NCI-H748 treated with DMSO at 0.1 percent for 48 hours (cell line): ENCODE measurements around the gene MLLT10.

Experiments
- DNase-seq: peaks from one replicate; lab custom pipeline; 2025; lab: John Stamatoyannopoulos, UW

MLLT10 gene

DNA sequence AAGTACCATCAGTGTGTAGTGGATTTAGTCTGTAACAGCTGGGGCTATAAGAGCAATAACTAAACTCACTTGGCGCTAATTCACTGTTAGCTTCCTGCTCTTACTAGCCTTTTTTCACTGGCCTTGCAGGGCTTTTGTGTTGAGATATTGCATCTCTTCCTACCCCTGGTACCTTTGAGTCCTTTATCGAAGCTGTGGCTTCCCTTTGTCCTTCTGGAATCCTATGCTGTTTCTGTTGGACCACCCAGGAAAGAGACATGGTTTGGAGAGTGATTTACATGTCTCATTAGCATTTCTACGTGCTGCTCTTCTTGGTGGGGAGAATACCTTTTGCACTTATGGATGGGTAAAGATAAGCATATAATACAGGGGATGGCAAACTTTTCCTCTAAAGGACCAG lies 103.8 kb downstream of the MLLT10 start:
- no peak for DNase-seq

DNA sequence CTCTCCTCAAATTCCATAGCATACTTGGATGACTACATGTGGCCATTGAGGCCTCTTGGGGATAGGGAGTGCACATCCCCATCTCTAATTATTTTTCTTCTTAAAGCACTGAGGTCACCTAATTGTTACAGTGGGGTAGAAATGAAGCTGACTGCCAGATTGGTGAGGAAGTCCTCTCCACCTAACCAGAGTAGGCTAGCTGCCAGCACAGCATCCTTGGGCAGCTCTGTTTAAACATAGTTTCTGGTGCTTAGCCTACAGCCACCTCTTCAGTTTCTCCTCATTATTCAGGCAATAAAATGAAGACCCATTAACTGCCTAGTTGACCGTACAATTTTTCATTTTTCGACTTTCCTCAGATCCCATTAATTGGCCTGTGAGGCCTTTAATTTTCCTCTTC lies 104.6 kb downstream of the MLLT10 start:
- DNase-seq = no peak

- DNase-seq = no peak
Measured at GRCh38 chr10:21648040-21648439, 114.0 kb downstream of the MLLT10 start.

DNA sequence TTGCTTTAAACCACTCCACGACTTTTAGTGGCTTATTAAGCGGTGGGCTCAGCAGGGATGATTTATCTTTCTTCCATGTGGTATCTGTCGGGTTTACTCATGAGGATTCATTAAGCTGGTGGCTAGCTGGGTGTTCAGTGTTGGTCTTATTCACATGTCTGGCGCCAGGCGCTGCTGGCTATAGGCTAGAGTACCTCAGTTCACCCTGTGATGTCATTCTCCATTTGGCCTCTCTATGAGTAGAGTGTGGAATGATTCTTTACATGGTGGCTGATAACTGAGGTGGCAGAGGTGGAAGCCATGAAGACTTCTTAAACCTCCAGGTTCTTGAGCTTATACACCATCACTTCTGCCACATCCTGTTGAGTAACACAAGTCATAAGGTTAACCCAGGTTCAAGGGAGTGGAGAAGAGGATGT lies 115.4 kb downstream of the MLLT10 start:
- DNase-seq = no peak

GRCh38 chr10:21650353-21650752 lies 116.3 kb downstream of the MLLT10 start:
- no peak for DNase-seq

- DNase-seq = no peak
Measured at GRCh38 chr10:21655236-21655635, 121.2 kb downstream of the MLLT10 start.

GRCh38 chr10:21655687-21656086 lies 121.7 kb downstream of the MLLT10 start:
- DNase-seq = no peak

- no peak for DNase-seq
Measured at GRCh38 chr10:21661087-21661486, 127.1 kb downstream of the MLLT10 start.

GRCh38 chr10:21661935-21662334 lies 127.9 kb downstream of the MLLT10 start:
- DNase-seq = no peak

GRCh38 chr10:21662635-21663034 lies 128.6 kb downstream of the MLLT10 start:
- no peak for DNase-seq

DNA sequence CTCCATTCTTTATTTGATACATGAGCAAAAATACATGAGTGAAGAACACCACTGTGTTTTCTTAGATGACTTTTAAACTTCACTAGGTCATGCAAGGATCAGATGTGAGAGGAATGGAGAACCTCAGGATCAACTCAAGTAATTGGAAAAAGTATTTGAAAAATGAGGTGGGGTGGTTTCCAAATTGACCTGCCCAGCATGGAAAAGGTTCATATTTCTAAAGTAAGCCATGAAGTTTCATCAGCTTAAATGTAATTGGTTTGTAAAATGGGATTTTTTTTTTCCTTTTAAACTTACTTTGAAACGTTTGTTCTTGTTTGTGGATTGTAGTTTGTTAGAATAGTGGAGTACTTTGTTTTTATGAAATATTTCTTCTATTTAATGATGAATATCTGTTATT lies 134.8 kb downstream of the MLLT10 start:
- no peak for DNase-seq

- no peak for DNase-seq
Measured at GRCh38 chr10:21670391-21670790, 136.4 kb downstream of the MLLT10 start.

DNA sequence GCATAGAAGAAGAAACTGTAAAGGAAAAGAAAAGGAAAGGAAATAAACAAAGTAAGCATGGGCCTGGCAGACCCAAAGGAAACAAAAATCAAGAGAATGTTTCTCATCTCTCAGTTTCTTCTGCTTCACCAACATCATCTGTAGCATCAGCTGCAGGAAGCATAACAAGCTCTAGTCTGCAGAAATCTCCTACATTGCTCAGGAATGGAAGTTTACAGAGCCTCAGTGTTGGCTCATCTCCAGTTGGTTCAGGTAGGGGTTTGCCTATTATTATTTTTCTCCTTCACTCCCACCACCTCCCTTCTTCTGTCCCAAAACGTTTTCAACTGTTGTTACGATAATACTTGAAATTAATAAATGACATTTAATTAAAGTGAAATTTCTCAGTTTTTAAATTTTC lies 139.6 kb downstream of the MLLT10 start:
- no peak for DNase-seq

- no peak for DNase-seq
Measured at GRCh38 chr10:21675157-21675796, 141.2 kb downstream of the MLLT10 start.

DNA sequence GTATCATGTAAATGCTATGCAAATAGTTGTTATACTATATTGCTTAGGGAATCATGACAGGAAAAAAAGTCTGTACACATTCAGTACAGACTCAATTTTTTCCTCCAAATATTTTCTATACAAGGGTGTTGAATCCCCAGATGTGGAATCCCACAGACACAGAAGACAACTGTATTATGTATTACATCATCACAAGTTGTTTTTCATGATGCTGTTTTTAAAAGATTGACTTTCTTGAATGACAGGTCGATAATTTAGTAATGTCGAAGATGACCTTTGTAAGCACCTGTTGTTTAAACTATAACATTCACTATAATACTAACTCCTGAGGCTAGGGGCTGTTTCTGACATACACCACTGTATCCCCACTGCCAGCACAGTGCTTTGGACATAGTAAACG lies 143.5 kb downstream of the MLLT10 start:
- DNase-seq = no peak

DNA sequence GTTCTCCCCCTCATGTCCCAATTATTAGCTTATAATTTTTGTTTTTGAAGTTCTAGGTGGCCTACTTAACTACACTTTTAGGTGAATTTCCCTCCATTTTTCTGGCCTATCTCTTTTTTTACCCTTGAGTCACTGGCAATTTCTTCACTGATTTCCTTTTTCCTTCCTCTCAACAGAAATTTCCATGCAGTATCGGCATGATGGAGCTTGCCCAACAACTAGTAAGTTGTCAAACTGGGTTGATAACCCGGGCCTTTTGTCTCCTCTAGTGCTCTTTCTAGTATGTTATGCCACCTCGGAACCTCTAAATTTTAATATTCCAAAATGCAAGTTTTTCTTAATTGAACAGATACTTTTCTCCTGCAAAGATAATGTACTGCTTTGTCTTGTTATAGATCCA lies 147.1 kb downstream of the MLLT10 start:
- DNase-seq = no peak

- DNase-seq = no peak
Measured at GRCh38 chr10:21687266-21688008, 153.4 kb downstream of the MLLT10 start.

DNA sequence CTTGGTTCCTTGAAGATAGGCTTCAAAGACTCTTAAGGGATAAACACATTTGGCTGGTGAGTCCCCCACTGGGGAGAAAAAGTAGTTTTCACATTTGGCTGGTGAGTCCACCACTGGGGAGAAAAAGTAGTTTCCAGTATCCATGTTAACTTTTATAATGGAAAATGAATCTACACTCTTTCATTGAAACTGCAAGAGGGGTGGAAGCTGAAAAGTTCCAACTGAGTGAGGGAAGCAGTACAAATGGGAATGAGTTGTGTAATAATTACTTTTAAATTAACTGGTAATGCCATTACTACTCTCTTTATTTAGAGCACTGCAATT lies 153.9 kb downstream of the MLLT10 start:
- no peak for DNase-seq

- DNase-seq = no peak
Measured at GRCh38 chr10:21688870-21689269, 154.8 kb downstream of the MLLT10 start.

GRCh38 chr10:21689881-21690280 lies 155.8 kb downstream of the MLLT10 start:
- DNase-seq = no peak

DNA sequence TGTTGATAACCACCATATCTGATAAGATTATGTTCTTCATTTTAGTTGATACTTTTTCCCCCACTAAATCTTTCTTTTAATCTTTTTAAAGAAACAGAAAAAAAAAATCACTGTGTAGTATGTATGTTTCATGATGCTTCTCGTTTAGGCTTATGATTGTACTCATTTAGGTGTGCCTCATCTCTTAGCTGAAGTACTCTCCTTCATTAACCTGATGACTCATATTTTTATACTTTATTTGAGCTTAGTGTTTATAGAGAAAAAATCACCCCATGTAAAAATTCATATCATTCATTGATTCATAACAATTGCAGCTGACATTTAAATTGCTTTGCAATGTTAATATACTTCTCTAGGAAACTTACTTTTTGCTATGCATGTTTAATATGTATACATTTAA lies 158.9 kb downstream of the MLLT10 start:
- DNase-seq = no peak

DNA sequence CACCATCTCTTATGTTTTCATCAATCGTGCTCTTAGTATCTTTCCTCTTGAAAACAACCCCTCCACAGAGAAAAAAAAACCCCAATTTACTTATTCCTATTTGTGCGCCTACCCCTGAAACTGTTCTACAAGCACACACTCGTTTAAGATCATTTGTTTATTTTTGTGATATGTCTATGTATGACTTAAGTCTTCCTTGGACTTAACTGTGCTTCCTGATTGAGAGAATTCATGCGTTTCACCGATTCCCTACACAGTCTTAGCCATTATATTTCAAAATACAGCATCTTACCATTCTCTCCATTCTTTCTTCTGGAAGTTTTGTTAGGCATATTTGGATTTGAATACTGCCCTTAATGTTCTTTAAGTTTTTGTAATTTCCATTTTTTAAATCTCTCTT lies 159.4 kb downstream of the MLLT10 start:
- no peak for DNase-seq

GRCh38 chr10:21694631-21695030 lies 160.6 kb downstream of the MLLT10 start:
- no peak for DNase-seq

DNA sequence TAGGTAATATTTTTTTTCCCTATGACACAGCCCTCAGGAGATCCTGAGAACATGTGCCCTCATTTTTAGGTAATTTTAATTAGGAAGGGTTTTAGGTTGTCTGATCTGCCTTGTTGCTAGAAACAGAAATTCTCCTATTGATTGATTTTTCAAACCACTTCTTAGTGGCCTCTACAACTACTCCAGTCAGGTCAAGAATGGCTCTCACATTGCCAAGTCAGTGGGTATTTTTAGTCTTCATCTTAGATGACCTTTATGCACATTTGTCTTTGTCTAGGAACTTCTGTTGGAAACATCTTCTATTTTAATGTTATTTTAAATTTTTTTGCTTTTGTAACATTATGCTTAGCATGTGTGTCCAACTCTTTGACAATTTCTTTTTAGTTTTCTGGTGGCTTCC lies 162.3 kb downstream of the MLLT10 start:
- no peak for DNase-seq
